A549 (cell line): ENCODE measurements around the gene AVPI1. TPM values are rescaled to one million over a fixed set of nuclear protein-coding genes. Genes with fewer than 3 reads are reported as not detected.

ENCODE experiments used
- ATAC-seq, 2 experiments: fragments of 200-7000 bp in 1 of 2; fragments of >200 bp in 1 of 2; cut with Nextera tagmentation in 1 of 2; cut with Tn5 transposase in 1 of 2; 3 replicates each; pipeline versions ENCODE4 v1.8.0 to v1.9.1; 2018 to 2020; ENCODE audit warnings: mild to moderate bottlenecking in 1 of 2, moderate library complexity in 1 of 2
- CTCF ChIA-PET: fragments of 300-600 bp; sonication (Branson Sonifier 250); formaldehyde crosslinking; extraction: SDS; loops from one replicate; lab custom pipeline; 2021; ENCODE audit warnings: antibody characterized with exemption, inconsistent platforms; lab: Yijun Ruan, JAX
- POLR2A ChIA-PET: fragments of 350-600 bp; formaldehyde crosslinking; extraction: SDS; loops from one replicate; lab custom pipeline; 2021; ENCODE audit warnings: antibody characterized with exemption, inconsistent platforms; lab: Yijun Ruan, JAX
- DNase-seq, 2 experiments: peaks; one replicate each; pipeline versions ENCODE4 v3.0.0 to v3.0.0-alpha.2; 2011 to 2016; ENCODE audit warnings: low read depth in 1 of 2, low spot score in 1 of 2
- FAIRE-seq: peaks from 2 replicates; lab custom pipeline; 2011; peaks lifted over from hg19 to GRCh38; lab: Jason Lieb, UNC
- H3K27ac ChIP-seq, 2 experiments: fragments of >200 bp; sonication (Bioruptor Twin); formaldehyde crosslinking; 3 replicates each; pipeline ENCODE4 v1.5.1; 2016 to 2017
- H3K4me1 ChIP-seq: fragments of >200 bp; sonication (Bioruptor Twin); formaldehyde crosslinking; 3 replicates; pipeline ENCODE4 v1.6.1; 2016
- H3K4me2 ChIP-seq: fragments of >200 bp; sonication (Bioruptor Twin); formaldehyde crosslinking; 3 replicates; pipeline ENCODE4 v1.6.1; 2016
- H3K4me3 ChIP-seq: fragments of >200 bp; sonication (Bioruptor Twin); formaldehyde crosslinking; 3 replicates; pipeline ENCODE4 v1.5.1; 2016
- H3K9me3 ChIP-seq: fragments of >200 bp; sonication (Bioruptor Twin); formaldehyde crosslinking; 3 replicates; pipeline ENCODE4 v1.6.1; 2016
- CTCF ChIP-seq: fragments of >200 bp; sonication (Bioruptor Twin); formaldehyde crosslinking; IDR thresholded peaks from 3 replicates; pipeline ENCODE4 v1.5.1; 2016
- EHF ChIP-seq: fragments of 250-450 bp; sonication (Bioruptor Pico); IDR thresholded peaks from 2 replicates; pipeline ENCODE4 v1.5.0; 2020; ENCODE audit warnings: mild to moderate bottlenecking
- ESRRA ChIP-seq: fragments of 150-350 bp; IDR thresholded peaks from 2 replicates; pipeline ENCODE4 v1.6.1; 2014; ENCODE audit warnings: mild to moderate bottlenecking, low read length, borderline replicate concordance
- FOXS1 ChIP-seq: fragments of 250-450 bp; sonication (Bioruptor Pico); IDR thresholded peaks from 2 replicates; pipeline ENCODE4 v1.5.0; 2020; ENCODE audit warnings: mild to moderate bottlenecking, moderate library complexity
- HOXA7 ChIP-seq: fragments of 250-450 bp; sonication (Bioruptor Pico); IDR thresholded peaks from 2 replicates; pipeline ENCODE4 v1.5.0; 2020; ENCODE audit warnings: mild to moderate bottlenecking, moderate library complexity
- MAFK ChIP-seq: fragments of 450-650 bp; IDR thresholded peaks from 2 replicates; pipeline ENCODE4 v1.6.1; 2014; ENCODE audit not compliant: partially characterized antibody
- POLR2AphosphoS2 ChIP-seq: conservative IDR thresholded peaks from 2 replicates; pipeline ENCODE4 v1.6.1; 2012; ENCODE audit warnings: low read length, improper control_type of control experiment, inconsistent platforms
- RCOR1 ChIP-seq: fragments of 150-350 bp; IDR thresholded peaks from 2 replicates; pipeline ENCODE4 v1.6.1; 2014; ENCODE audit warnings: antibody characterized with exemption, low read length, low read depth
- REST ChIP-seq: fragments of 200-600 bp; sonication (generic); IDR thresholded peaks from 2 replicates; pipeline ENCODE4 v1.6.1; 2016; ENCODE audit warnings: antibody characterized with exemption, mild to moderate bottlenecking, moderate library complexity
- RFX5 ChIP-seq: fragments of 450-650 bp; IDR thresholded peaks from 2 replicates; pipeline ENCODE4 v1.7.1; 2014; ENCODE audit warnings: antibody characterized with exemption, mild to moderate bottlenecking, moderate library complexity
- RNF2 ChIP-seq: fragments of 200-600 bp; sonication (generic); IDR thresholded peaks from 2 replicates; pipeline ENCODE4 v1.6.1; 2016; ENCODE audit warnings: low read depth, mild to moderate bottlenecking, antibody characterized with exemption, moderate library complexity, borderline replicate concordance
- SMC3 ChIP-seq: fragments of >200 bp; sonication (Bioruptor Twin); formaldehyde crosslinking; IDR thresholded peaks from 3 replicates; pipeline ENCODE4 v1.6.1; 2018; ENCODE audit warnings: inconsistent platforms
- USF2 ChIP-seq: fragments of 450-650 bp; IDR thresholded peaks from 2 replicates; pipeline ENCODE4 v1.6.1; 2014; ENCODE audit warnings: antibody characterized with exemption
- ZSCAN20 ChIP-seq: fragments of 250-450 bp; sonication (Bioruptor Pico); IDR thresholded peaks from 2 replicates; pipeline ENCODE4 v1.8.0; 2022; ENCODE audit warnings: mild to moderate bottlenecking, moderate library complexity
- WGBS: methylation state at CpG from one replicate; pipeline ENCODE4 v1.1.6; 2017; ENCODE audit errors: missing lambda C conversion rate; 5-methylcytosine and 5-hydroxymethylcytosine counted together
- polyA plus RNA-seq, 4 experiments: library from polyadenylated mRNA; depleted of rRNA in 3 of 4; stranded (reverse); fragments of >200 nt; fragmentation: RNase III in 1 of 4; extraction: RNeasy Plus Mini Kit Qiagen cat#74134 plus additional on column Dnase treatment in 1 of 4; gene quantifications; 2 replicates in 3 of 4; 3 replicates in 1 of 4; pipeline ENCODE4 v1.2.3, GENCODE V29; 2011 to 2017
- TF ChIP-seq, protein P1 (sequence below): IDR thresholded peaks from 2 replicates; pipeline ENCODE4 v1.6.1; 2012
- TF ChIP-seq, protein P2 (sequence below): fragments of >200 bp; sonication (Bioruptor Twin); formaldehyde crosslinking; IDR thresholded peaks from 3 replicates; pipeline ENCODE4 v1.6.1; 2016

AVPI1 gene
- polyA plus RNA-seq, 2 of the 4 experiments (the other 2 are of a cell fraction), result 48.7 to 70.3 TPM

GRCh38 chr10:97704341-97704740 is 17.3 kb upstream of the AVPI1 start (continued):
- TF ChIP-seq REST (no peak), RCOR1 (no peak)

GRCh38 chr10:97703398-97704067 is 16.5 kb upstream of the AVPI1 start:
- Histone ChIP-seq H3K4me2 (no peak overlapping the region), H3K4me1 (peaks cover 12% of the 10 kb centered on the region), H3K9me3 (no peaks in the 10 kb centered on the region), H3K4me3 (no peak overlapping the region), H3K27ac (no peak overlapping the region)
- DNase-seq (no peak), FAIRE-seq (no peak), ATAC-seq (no peak)
- ChIA-PET CTCF (interaction anchor here (0.6 to 36.9 kb wide), 6 partner anchors 8 to 149 kb away, joined by 3 to 1127 read pairs (median 3); partner anchors contain the start of genes AVPI1, MARVELD1 and ZFYVE27), POLR2A (interaction anchor here (2.3 to 4.1 kb wide), 2 partner anchors 10 to 16 kb away, joined by 10 to 40 read pairs; partner anchors contain the start of genes AVPI1 and MARVELD1)
- WGBS, result 79% methylated on average over 7 of the region's 7 CpGs
- TF ChIP-seq ESRRA, result no peak
- TF ChIP-seq, protein P1, sequence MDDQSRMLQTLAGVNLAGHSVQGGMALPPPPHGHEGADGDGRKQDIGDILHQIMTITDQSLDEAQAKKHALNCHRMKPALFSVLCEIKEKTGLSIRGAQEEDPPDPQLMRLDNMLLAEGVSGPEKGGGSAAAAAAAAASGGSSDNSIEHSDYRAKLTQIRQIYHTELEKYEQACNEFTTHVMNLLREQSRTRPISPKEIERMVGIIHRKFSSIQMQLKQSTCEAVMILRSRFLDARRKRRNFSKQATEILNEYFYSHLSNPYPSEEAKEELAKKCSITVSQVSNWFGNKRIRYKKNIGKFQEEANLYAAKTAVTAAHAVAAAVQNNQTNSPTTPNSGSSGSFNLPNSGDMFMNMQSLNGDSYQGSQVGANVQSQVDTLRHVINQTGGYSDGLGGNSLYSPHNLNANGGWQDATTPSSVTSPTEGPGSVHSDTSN, result no peak
- TF ChIP-seq EHF (CRISPR knock-in tag), result no peak
- TF ChIP-seq SMC3, result no peak
- TF ChIP-seq FOXS1 (CRISPR knock-in tag), result no peak
- no peak for TF ChIP-seq HOXA7 (CRISPR knock-in tag)
- TF ChIP-seq POLR2AphosphoS2, result no peak
- no peak for TF ChIP-seq MAFK
- TF ChIP-seq CTCF, result no peak
- no peak for TF ChIP-seq USF2
- TF ChIP-seq RCOR1, result no peak
- TF ChIP-seq, protein P2, sequence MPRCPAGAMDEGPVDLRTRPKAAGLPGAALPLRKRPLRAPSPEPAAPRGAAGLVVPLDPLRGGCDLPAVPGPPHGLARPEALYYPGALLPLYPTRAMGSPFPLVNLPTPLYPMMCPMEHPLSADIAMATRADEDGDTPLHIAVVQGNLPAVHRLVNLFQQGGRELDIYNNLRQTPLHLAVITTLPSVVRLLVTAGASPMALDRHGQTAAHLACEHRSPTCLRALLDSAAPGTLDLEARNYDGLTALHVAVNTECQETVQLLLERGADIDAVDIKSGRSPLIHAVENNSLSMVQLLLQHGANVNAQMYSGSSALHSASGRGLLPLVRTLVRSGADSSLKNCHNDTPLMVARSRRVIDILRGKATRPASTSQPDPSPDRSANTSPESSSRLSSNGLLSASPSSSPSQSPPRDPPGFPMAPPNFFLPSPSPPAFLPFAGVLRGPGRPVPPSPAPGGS, result no peak
- no peak for TF ChIP-seq RNF2
- TF ChIP-seq RFX5, result no peak
- TF ChIP-seq ZSCAN20, result no peak
